ENCODE data around the gene PAPSS2.

The PAPSS2 gene

GRCh38 chr10:87672551-87672950 lies 12.9 kb downstream of the PAPSS2 start:
- no peak for DNase-seq

GRCh38 chr10:87674943-87675342 lies 15.3 kb downstream of the PAPSS2 start:
- DNase-seq, result no peak

- no peak for DNase-seq
Measured at GRCh38 chr10:87675396-87676376, 16.0 kb downstream of the PAPSS2 start.

GRCh38 chr10:87677595-87677994 lies 17.9 kb downstream of the PAPSS2 start:
- DNase-seq, result no peak

- DNase-seq, result no peak
Measured at GRCh38 chr10:87678302-87678701, 18.6 kb downstream of the PAPSS2 start.

- DNase-seq, result no peak
Measured at GRCh38 chr10:87683356-87683755, 23.7 kb downstream of the PAPSS2 start.

- DNase-seq, result no peak
Measured at GRCh38 chr10:87684001-87684638, 24.4 kb downstream of the PAPSS2 start.

GRCh38 chr10:87685832-87686574 lies 26.3 kb downstream of the PAPSS2 start:
- DNase-seq, result no peak

- DNase-seq, result peak; percentile 20
Measured at GRCh38 chr10:87691506-87692070, 31.9 kb downstream of the PAPSS2 start.

GRCh38 chr10:87692956-87693484 lies 33.3 kb downstream of the PAPSS2 start:
- DNase-seq, result no peak

GRCh38 chr10:87694011-87694794 lies 34.5 kb downstream of the PAPSS2 start:
- DNase-seq, result no peak

GRCh38 chr10:87695074-87695473 lies 35.4 kb downstream of the PAPSS2 start:
- DNase-seq, result no peak

GRCh38 chr10:87696922-87697745 lies 37.5 kb downstream of the PAPSS2 start:
- DNase-seq, result no peak

- no peak for DNase-seq
Measured at GRCh38 chr10:87700031-87700796, 40.5 kb downstream of the PAPSS2 start.

- DNase-seq, result no peak
Measured at GRCh38 chr10:87702260-87702972, 42.7 kb downstream of the PAPSS2 start.

- no peak for DNase-seq
Measured at GRCh38 chr10:87702973-87703294, 43.3 kb downstream of the PAPSS2 start.

GRCh38 chr10:87703771-87704170 lies 44.1 kb downstream of the PAPSS2 start:
- DNase-seq, result no peak

GRCh38 chr10:87705339-87705738 lies 45.7 kb downstream of the PAPSS2 start:
- no peak for DNase-seq

- no peak for DNase-seq
Measured at GRCh38 chr10:87706731-87707130, 47.1 kb downstream of the PAPSS2 start.

- no peak for DNase-seq
Measured at GRCh38 chr10:87707254-87707653, 47.6 kb downstream of the PAPSS2 start.
